NCI-H2029 (cell line): ENCODE results near the gene HOXD12.

Source experiments
- DNase-seq: peaks from one replicate; lab custom pipeline; 2025; lab: John Stamatoyannopoulos, UW

HOXD12 gene

GRCh38 chr2:176147800-176148496, 48.4 kb downstream of the HOXD12 start:
- DNase-seq: no peak

- no peak for DNase-seq
These were observed 49.3 kb downstream of the HOXD12 start for GRCh38 chr2:176148751-176149421.

DNA sequence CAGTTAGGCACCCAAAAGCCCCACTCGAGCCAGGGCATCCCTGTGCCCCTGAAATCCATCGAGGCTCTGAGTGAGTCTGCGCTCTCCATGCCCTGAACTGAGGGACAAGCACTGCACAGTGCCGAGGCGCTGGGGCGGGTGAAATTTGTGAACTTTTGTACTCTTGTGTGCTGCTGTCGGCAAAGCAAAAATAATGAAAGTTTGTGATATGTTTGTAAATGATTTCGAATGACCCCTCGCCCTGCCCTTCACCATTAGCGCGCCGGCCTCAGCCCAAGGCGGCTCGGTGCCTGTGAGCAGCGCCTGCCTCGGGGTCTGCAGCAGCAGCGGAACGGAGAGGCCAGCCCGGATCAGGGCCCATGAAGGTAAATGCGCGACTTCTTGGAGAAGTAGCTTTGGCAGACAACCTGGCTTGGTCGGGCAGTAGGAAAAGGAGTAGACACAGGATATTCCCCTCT, 49.9 kb downstream of the HOXD12 start:
- no peak for DNase-seq

DNA sequence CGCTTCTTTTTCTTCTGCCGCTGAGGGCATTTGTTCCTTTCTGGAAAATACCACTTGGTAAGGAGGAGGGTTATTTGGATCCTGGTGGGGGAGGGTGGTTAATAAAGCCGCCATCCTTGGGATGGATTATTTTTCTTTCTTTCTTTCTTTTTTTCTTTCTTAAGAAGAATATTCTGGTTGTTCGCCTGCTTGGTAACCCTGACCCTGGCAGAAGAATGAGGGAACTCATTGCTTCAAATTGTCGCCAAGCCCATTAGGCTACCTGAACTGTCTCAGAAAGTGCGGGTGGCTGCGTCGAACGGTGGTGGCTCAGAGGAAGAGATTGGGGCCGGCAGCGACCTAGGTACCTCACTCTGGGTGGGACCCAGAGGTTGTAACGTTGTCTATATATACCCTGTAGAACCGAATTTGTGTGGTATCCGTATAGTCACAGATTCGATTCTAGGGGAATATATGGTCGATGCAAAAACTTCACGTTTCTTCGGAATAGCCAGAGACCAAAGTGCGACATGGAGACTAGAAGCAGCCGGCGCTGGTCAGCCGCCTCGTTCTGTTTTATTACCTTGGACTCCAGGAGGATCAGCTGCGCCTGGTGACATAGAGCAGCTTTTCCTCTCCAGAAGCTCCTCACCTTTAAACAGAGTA, 50.5 kb downstream of the HOXD12 start:
- no peak for DNase-seq

- no peak for DNase-seq
These were observed 51.2 kb downstream of the HOXD12 start for GRCh38 chr2:176150584-176151441.

- DNase-seq: no peak
These were observed 52.1 kb downstream of the HOXD12 start, which contains the start of gene HOXD4 for GRCh38 chr2:176151442-176152287. Gene HOXD4 (plus strand): TSS chr2:176151550. CDS start chr2:176151634, 84 bp downstream.
